Activated naive CD4-positive, alpha-beta T cell treated with anti-CD3 and anti-CD28 coated beads, Interleukin-2, amount 10 ng/mL, durations not matched to agents 7 days and 5 days (primary cell): ENCODE measurements around the gene ZNF219.
"Not testable (repeated sequence)": the region's sequence is repeated elsewhere in the genome, so short reads cannot be mapped to it uniquely, and the experiment has no call there.

Experiments
- CTCF ChIA-PET: fragments of 350-600 bp; sonication (Branson Sonifier 250); formaldehyde crosslinking; loops from one replicate; lab custom pipeline; 2021; ENCODE audit warnings: antibody characterized with exemption; lab: Charles Lee
- DNase-seq: peaks from one replicate; pipeline ENCODE4 v3.0.0-alpha.2; 2020
- H3K27ac Mint-ChIP-seq: one replicate; pipeline ENCODE4 v1.8.0; 2021; ENCODE audit warnings: mild to moderate bottlenecking, moderate library complexity, mixed read lengths
- H3K27me3 Mint-ChIP-seq: one replicate; pipeline ENCODE4 v1.8.0; 2021; ENCODE audit warnings: mild to moderate bottlenecking, mixed read lengths
- H3K36me3 Mint-ChIP-seq: one replicate; pipeline ENCODE4 v1.8.0; 2021; ENCODE audit warnings: mixed read lengths
- H3K4me1 Mint-ChIP-seq: one replicate; pipeline ENCODE4 v1.8.0; 2021; ENCODE audit warnings: mixed read lengths
- H3K4me3 Mint-ChIP-seq: one replicate; pipeline ENCODE4 v1.8.0; 2021; ENCODE audit warnings: mild to moderate bottlenecking, moderate library complexity, mixed read lengths
- H3K9me3 Mint-ChIP-seq: one replicate; pipeline ENCODE4 v1.8.0; 2021; ENCODE audit warnings: mixed read lengths

ZNF219 gene

GRCh38 chr14:21048638-21049037, 49.8 kb downstream of the ZNF219 start:
- Mint-ChIP-seq H3K27me3 (peaks cover 32% of the 10 kb centered on the region), H3K27ac (no peak overlapping the region), H3K9me3 (no peaks in the 10 kb centered on the region), H3K4me1 (no peaks in the 10 kb centered on the region), H3K4me3 (no peak overlapping the region), H3K36me3 (no peaks in the 10 kb centered on the region)
- CTCF ChIA-PET, result interaction anchor here (1.2 kb wide), 1 partner anchor 49 kb away, joined by 3 read pairs; no protein-coding TSS in a partner anchor
- DNase-seq, result no peak

GRCh38 chr14:21047378-21047781, 51.1 kb downstream of the ZNF219 start:
- no peak overlapping the region for H3K27ac Mint-ChIP-seq
- H3K4me1 Mint-ChIP-seq, result peaks cover 2% of the 10 kb centered on the region
- H3K27me3 Mint-ChIP-seq, result peaks cover 45% of the 10 kb centered on the region
- CTCF ChIA-PET, result interaction anchor here (0.5 to 2.2 kb wide), 3 partner anchors 7 to 109 kb away, joined by 3 to 14 read pairs (median 3); no protein-coding TSS in a partner anchor
- H3K4me3 Mint-ChIP-seq, result no peak overlapping the region
- no peaks in the 10 kb centered on the region for H3K9me3 Mint-ChIP-seq
- DNase-seq, result no peak
- no peaks in the 10 kb centered on the region for H3K36me3 Mint-ChIP-seq

- CTCF ChIA-PET, result interaction anchor here (1.4 to 7.2 kb wide), 2 partner anchors 28 to 61 kb away, joined by 4 to 174 read pairs; no protein-coding TSS in a partner anchor
- Mint-ChIP-seq H3K27ac (no peak overlapping the region), H3K9me3 (no peaks in the 10 kb centered on the region), H3K27me3 (peaks cover 45% of the 10 kb centered on the region), H3K36me3 (no peaks in the 10 kb centered on the region), H3K4me1 (peaks cover 2% of the 10 kb centered on the region), H3K4me3 (no peak overlapping the region)
- DNase-seq, result no peak
These were observed 54.4 kb downstream of the ZNF219 start for GRCh38 chr14:21043974-21044618.

GRCh38 chr14:21043387-21043973, 55.0 kb downstream of the ZNF219 start:
- Mint-ChIP-seq H3K4me1 (peaks cover 2% of the 10 kb centered on the region), H3K27me3 (peaks cover 51% of the 10 kb centered on the region), H3K9me3 (no peaks in the 10 kb centered on the region), H3K36me3 (no peaks in the 10 kb centered on the region), H3K4me3 (no peak overlapping the region), H3K27ac (no peak overlapping the region)
- CTCF ChIA-PET, result interaction anchor here (1.3 to 7.2 kb wide), 3 partner anchors 27 to 61 kb away, joined by 3 to 174 read pairs (median 4); no protein-coding TSS in a partner anchor
- DNase-seq, result no peak

GRCh38 chr14:21042918-21043317, 55.5 kb downstream of the ZNF219 start:
- H3K27me3 Mint-ChIP-seq, result peaks cover 52% of the 10 kb centered on the region
- H3K4me1 Mint-ChIP-seq, result peaks cover 2% of the 10 kb centered on the region
- H3K27ac Mint-ChIP-seq, result no peak overlapping the region
- CTCF ChIA-PET, result interaction anchor here (1.3 to 7.2 kb wide), 3 partner anchors 27 to 62 kb away, joined by 3 to 174 read pairs (median 4); no protein-coding TSS in a partner anchor
- no peaks in the 10 kb centered on the region for H3K9me3 Mint-ChIP-seq
- no peaks in the 10 kb centered on the region for H3K36me3 Mint-ChIP-seq
- no peak for DNase-seq
- no peak overlapping the region for H3K4me3 Mint-ChIP-seq

- Mint-ChIP-seq H3K4me3 (no peak within 1 kb of the TSS), H3K27me3 (peaks cover 46% of the 10 kb centered on the region), H3K9me3 (no peaks in the 10 kb centered on the region), H3K36me3 (no peaks in the 10 kb centered on the region), H3K4me1 (peaks cover 2% of the 10 kb centered on the region), H3K27ac (no peak within 1 kb of the TSS)
- no peak for DNase-seq
- CTCF ChIA-PET, result interaction anchor here (0.5 to 7.2 kb wide), 5 partner anchors 12 to 183 kb away, joined by 3 to 174 read pairs (median 4); partner anchors contain the start of gene TPPP2
These were observed 56.6 kb downstream of the ZNF219 start, which contains the start of gene RNASE7 for GRCh38 chr14:21041676-21042433. Gene RNASE7 (plus strand): TSS chr14:21042362. CDS start chr14:21042993, 631 bp downstream.

GRCh38 chr14:21040941-21041340, 57.5 kb downstream of the ZNF219 start:
- CTCF ChIA-PET, result interaction anchor here (0.7 to 7.2 kb wide), 9 partner anchors 12 to 183 kb away, joined by 3 to 174 read pairs (median 5); partner anchors contain the start of gene TPPP2
- not testable (repeated sequence) for H3K27ac Mint-ChIP-seq, H3K36me3 Mint-ChIP-seq, H3K4me3 Mint-ChIP-seq, H3K9me3 Mint-ChIP-seq, DNase-seq, H3K4me1 Mint-ChIP-seq
- peaks cover 51% of the 10 kb centered on the region for H3K27me3 Mint-ChIP-seq

- Mint-ChIP-seq H3K4me1 (peaks cover 2% of the 10 kb centered on the region), H3K36me3 (no peaks in the 10 kb centered on the region), H3K4me3 (no peak overlapping the region), H3K27ac (no peak overlapping the region), H3K27me3 (peaks cover 56% of the 10 kb centered on the region), H3K9me3 (no peaks in the 10 kb centered on the region)
- DNase-seq, result no peak
- CTCF ChIA-PET, result interaction anchor here (0.7 to 7.2 kb wide), 12 partner anchors 8 to 182 kb away, joined by 3 to 174 read pairs (median 5); no protein-coding TSS in a partner anchor
These were observed 58.0 kb downstream of the ZNF219 start for GRCh38 chr14:21040370-21040925.
